A673 (cell line): Measurements from ENCODE around the gene ZNF576. TPM values are rescaled to one million over a fixed set of nuclear protein-coding genes. Genes with fewer than 3 reads are reported as not detected.

ENCODE experiments used
- BruUV-seq: library from RNA; stranded (reverse); fragments of 400-500 nt; replicated peaks from 2 replicates; lab custom pipeline; 2021; lab: Mats Ljungman, UMichigan
- CTCF ChIA-PET: fragments of 300-600 bp; sonication (Branson Sonifier 250); formaldehyde crosslinking; loops from one replicate; lab custom pipeline; 2022; ENCODE audit warnings: antibody characterized with exemption; lab: Charles Lee
- POLR2A ChIA-PET: fragments of 300-600 bp; sonication (Branson Sonifier 250); formaldehyde crosslinking; loops from one replicate; lab custom pipeline; 2022; ENCODE audit warnings: antibody characterized with exemption; ENCODE audit not compliant: low non-redundant PET; lab: Charles Lee
- DNase-seq: peaks from one replicate; pipeline ENCODE4 v3.0.0-alpha.2; 2015; ENCODE audit warnings: low spot score
- H3K27ac ChIP-seq: fragments of 200-600 bp; sonication (generic); 2 replicates; pipeline ENCODE4 v1.5.1; 2016; ENCODE audit warnings: mixed run types, low read depth, mild to moderate bottlenecking, mixed read lengths, antibody characterized with exemption, low read length; ENCODE audit not compliant: poor library complexity, severe bottlenecking
- H3K27me3 ChIP-seq: fragments of 200-600 bp; sonication (generic); replicated peaks from 2 replicates; pipeline ENCODE4 v1.6.1; 2017; ENCODE audit warnings: mixed run types, low read depth, mild to moderate bottlenecking, mixed read lengths, antibody characterized with exemption, low read length; ENCODE audit not compliant: insufficient read depth, poor library complexity
- H3K36me3 ChIP-seq: fragments of 200-600 bp; sonication (generic); 2 replicates; pipeline ENCODE4 v1.6.1; 2016; ENCODE audit warnings: mixed run types, mild to moderate bottlenecking, mixed read lengths, antibody characterized with exemption, low read length; ENCODE audit not compliant: insufficient read depth, poor library complexity, severe bottlenecking
- H3K4me1 ChIP-seq: fragments of 200-600 bp; sonication (generic); 2 replicates; pipeline ENCODE4 v1.6.1; 2017; ENCODE audit warnings: mixed run types, mild to moderate bottlenecking, mixed read lengths, antibody characterized with exemption, low read length; ENCODE audit not compliant: insufficient read depth, poor library complexity, severe bottlenecking
- H3K4me3 ChIP-seq: fragments of 200-600 bp; sonication (generic); 2 replicates; pipeline ENCODE4 v1.5.1; 2016; ENCODE audit warnings: low read depth, mixed run types, mild to moderate bottlenecking, mixed read lengths, low read length; ENCODE audit not compliant: poor library complexity, severe bottlenecking
- H3K9me3 ChIP-seq: fragments of 200-600 bp; sonication (generic); 2 replicates; pipeline ENCODE4 v1.6.1; 2016; ENCODE audit warnings: mixed run types, low read depth, mild to moderate bottlenecking, mixed read lengths, antibody characterized with exemption, low read length; ENCODE audit not compliant: poor library complexity, severe bottlenecking
- EZH2 ChIP-seq: fragments of 200-600 bp; sonication (generic); IDR thresholded peaks from 2 replicates; pipeline ENCODE4 v1.6.1; 2017; ENCODE audit warnings: borderline replicate concordance, low read depth, mild to moderate bottlenecking, mixed read lengths, antibody characterized with exemption, low read length; ENCODE audit not compliant: poor library complexity, severe bottlenecking
- intact Hi-C: fragments of 100-400 bp; cut with micrococcal nuclease; formaldehyde crosslinking; loops from one replicate; pipeline ENCODE4 v1.10.0; 2022; ENCODE audit not compliant: unreplicated experiment
- total RNA-seq: library from RNA; stranded (reverse); gene quantifications from 2 replicates; pipeline ENCODE4 v1.2.3, GENCODE V29; 2021
- TF ChIP-seq, protein P1 (sequence below): fragments of 300-800, 200-600 bp; sonication (generic); conservative IDR thresholded peaks from 2 replicates; pipeline ENCODE4 v1.5.1; 2017; ENCODE audit warnings: low read depth, mild to moderate bottlenecking, antibody characterized with exemption, low read length, moderate library complexity, mixed read lengths

The ZNF576 gene
- total RNA-seq, 1 experiment from 2014 or later: 20.3 TPM

DNA sequence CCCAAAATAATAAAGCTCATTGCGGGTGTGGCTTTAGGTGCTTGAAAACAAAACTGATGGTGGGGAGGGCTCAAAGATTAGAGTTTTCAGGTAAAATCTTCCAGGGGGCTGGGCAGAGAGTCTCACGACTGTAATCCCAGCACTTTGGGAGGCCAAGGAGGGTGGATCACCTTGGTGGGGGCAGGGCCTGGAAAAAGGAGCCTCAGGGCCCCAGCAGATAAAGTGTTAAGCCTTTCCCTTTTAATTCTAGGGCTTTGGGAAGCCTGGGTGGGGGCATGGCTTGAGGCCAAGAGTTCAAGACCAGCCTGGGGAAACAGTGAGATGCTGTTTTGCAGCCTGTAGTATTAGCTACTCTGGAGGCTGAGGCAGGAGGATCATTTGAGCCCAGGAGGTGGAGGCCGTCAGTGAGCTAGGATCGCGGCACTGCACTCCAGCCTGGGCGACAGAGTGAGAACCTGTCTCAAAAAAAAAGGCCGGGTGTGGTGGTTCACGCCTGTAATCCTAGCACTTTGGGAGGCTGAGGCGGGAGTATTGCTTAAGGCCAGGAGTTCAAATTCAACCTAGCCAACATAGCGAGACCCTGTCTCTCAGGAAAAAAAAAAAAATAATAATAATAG, 2.2 kb upstream of the ZNF576 start:
- H3K27me3 ChIP-seq: no peaks in the 10 kb centered on the region
- no TSS peak for BruUV-seq
- H3K4me3 ChIP-seq: peak overlapping the region; percentile 78
- peaks cover 20% of the 10 kb centered on the region for H3K36me3 ChIP-seq
- intact Hi-C loops: no loop called here
- H3K9me3 ChIP-seq: no peaks in the 10 kb centered on the region
- peaks cover 12% of the 10 kb centered on the region for H3K4me1 ChIP-seq
- TF ChIP-seq, protein P1, sequence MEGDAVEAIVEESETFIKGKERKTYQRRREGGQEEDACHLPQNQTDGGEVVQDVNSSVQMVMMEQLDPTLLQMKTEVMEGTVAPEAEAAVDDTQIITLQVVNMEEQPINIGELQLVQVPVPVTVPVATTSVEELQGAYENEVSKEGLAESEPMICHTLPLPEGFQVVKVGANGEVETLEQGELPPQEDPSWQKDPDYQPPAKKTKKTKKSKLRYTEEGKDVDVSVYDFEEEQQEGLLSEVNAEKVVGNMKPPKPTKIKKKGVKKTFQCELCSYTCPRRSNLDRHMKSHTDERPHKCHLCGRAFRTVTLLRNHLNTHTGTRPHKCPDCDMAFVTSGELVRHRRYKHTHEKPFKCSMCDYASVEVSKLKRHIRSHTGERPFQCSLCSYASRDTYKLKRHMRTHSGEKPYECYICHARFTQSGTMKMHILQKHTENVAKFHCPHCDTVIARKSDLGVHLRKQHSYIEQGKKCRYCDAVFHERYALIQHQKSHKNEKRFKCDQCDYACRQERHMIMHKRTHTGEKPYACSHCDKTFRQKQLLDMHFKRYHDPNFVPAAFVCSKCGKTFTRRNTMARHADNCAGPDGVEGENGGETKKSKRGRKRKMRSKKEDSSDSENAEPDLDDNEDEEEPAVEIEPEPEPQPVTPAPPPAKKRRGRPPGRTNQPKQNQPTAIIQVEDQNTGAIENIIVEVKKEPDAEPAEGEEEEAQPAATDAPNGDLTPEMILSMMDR: no peak
- no peak for TF ChIP-seq EZH2
- ChIA-PET CTCF (interaction anchor here (0.6 to 2.1 kb wide), 12 partner anchors 9 to 607 kb away, joined by 3 to 25 read pairs (median 4); no protein-coding TSS in a partner anchor), POLR2A (interaction anchor here (0.8 kb wide), 1 partner anchor 39 kb away, joined by 5 read pairs; no protein-coding TSS in a partner anchor)
- DNase-seq: no peak
- no peak overlapping the region for H3K27ac ChIP-seq

DNA sequence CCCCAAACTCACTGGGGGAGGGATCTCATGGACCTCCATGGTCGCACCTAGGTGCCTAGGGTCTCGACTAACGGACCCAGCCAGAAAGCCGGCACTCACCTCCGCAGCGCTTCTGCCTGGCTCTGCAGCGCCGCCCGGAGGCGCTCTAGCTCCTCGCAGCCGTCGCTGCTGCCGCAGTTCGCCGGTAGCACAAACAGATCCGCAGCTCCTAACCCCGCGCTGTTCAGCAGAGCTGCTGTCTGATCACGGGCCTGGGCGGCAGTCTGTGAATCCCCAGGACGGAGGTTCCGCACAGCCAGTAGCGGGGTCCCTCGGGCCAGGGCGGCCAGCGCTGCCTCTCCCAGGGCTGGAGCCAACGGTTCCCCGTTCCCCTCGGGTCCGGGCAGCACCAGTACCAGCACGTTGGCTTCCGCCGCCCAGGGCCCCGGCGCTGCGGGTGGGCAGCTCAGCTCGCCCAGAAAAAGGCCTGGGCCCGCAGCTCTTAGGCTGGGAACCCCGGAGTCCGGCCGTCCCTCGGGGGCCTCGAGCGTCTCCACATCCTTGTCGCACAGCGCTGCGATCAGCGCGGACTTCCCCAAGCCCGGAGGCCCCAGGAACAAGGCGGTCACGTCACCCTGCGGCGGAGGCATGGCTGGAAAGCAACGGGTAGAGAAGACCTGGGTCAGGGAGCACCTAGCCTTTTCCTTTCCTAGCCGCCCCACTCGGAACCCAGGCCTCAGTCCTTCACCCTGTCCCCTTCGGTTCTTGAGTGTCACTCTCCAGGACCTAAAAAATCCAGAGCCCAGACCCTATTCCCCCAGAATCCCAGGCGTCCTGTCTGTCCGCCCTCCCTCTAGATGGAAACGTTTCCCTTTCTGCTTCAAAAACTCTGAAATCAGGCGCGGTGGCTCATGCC, 1.4 kb upstream of the ZNF576 start:
- no peaks in the 10 kb centered on the region for H3K27me3 ChIP-seq
- CTCF ChIA-PET: interaction anchor here (0.6 to 2.1 kb wide), 12 partner anchors 10 to 607 kb away, joined by 3 to 25 read pairs (median 5); no protein-coding TSS in a partner anchor
- peaks cover 12% of the 10 kb centered on the region for H3K4me1 ChIP-seq
- H3K36me3 ChIP-seq: peaks cover 27% of the 10 kb centered on the region
- TF ChIP-seq EZH2: no peak
- TF ChIP-seq, protein P1: peak; percentile 91
- intact Hi-C loops: loop anchor here (5.0 kb wide), 1 partner anchor 148 kb away; no protein-coding TSS in a partner anchor
- peak; percentile 80 for DNase-seq
- peak overlapping the region; percentile 78 for H3K4me3 ChIP-seq
- POLR2A ChIA-PET: interaction anchor here (0.8 kb wide), 2 partner anchors 40 to 450 kb away, joined by 5 read pairs; no protein-coding TSS in a partner anchor
- BruUV-seq: no TSS peak
- H3K27ac ChIP-seq: peak overlapping the region; percentile 88
- no peaks in the 10 kb centered on the region for H3K9me3 ChIP-seq

DNA sequence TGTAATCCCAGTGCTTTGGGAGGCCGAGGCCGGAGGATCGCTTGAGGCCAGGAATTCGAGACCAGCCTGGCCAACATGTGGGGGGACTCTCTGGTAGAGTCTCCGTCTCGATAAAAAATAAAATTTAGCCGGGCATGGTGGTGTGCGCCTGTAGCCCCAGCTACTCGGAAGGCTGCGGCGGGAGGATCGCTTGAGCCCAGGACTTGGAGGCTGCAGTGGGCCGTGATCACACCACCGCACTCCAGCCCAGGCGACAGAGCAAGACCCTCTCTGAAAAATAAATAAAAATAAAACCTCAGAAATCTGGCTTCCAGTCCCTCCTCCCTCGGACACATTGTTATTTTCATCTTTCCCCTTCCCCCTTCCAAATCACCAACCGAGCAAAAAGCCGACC, 793 bp upstream of the ZNF576 start:
- H3K9me3 ChIP-seq: no peaks in the 10 kb centered on the region
- intact Hi-C loops: loop anchor here (5.0 kb wide), 1 partner anchor 148 kb away; no protein-coding TSS in a partner anchor
- CTCF ChIA-PET: interaction anchor here (0.6 to 2.1 kb wide), 4 partner anchors 38 to 1890 kb away, joined by 3 to 25 read pairs (median 10); no protein-coding TSS in a partner anchor
- H3K27ac ChIP-seq: peak overlapping the region; percentile 88
- POLR2A ChIA-PET: interaction anchor here (0.5 to 0.8 kb wide), 3 partner anchors 12 to 451 kb away, joined by 4 to 14 read pairs (median 5); no protein-coding TSS in a partner anchor
- TSS peak; percentile 85 for BruUV-seq
- H3K36me3 ChIP-seq: peaks cover 25% of the 10 kb centered on the region
- TF ChIP-seq, protein P1: no peak
- no peak for TF ChIP-seq EZH2
- H3K4me3 ChIP-seq: peak overlapping the region; percentile 78
- peak; percentile 17 for DNase-seq
- no peaks in the 10 kb centered on the region for H3K27me3 ChIP-seq
- peaks cover 12% of the 10 kb centered on the region for H3K4me1 ChIP-seq
